Skeletal muscle satellite cell (primary cell): ENCODE data around the gene KMT2B. TPM values are rescaled to one million over a fixed set of nuclear protein-coding genes. Genes with fewer than 3 reads are reported as not detected.
A peak's percentile ranks its signal among the peaks of the same experiment; 100 is the strongest.
"Not testable (repeated sequence)": the region's sequence is repeated elsewhere in the genome, so short reads cannot be mapped to it uniquely, and the experiment has no call there.

Experiments
- H3K27me3 ChIP-seq: 2 replicates; pipeline ENCODE4 v1.7.0; 2013; ENCODE audit warnings: low read length; ENCODE audit not compliant: control insufficient read depth, insufficient read depth
- H3K36me3 ChIP-seq: 2 replicates; pipeline ENCODE4 v1.7.0; 2013; ENCODE audit warnings: mild to moderate bottlenecking, control low read depth, low read length; ENCODE audit not compliant: insufficient read depth
- H3K4me1 ChIP-seq: 2 replicates; pipeline ENCODE4 v1.7.0; 2013; ENCODE audit warnings: low read length; ENCODE audit not compliant: control insufficient read depth, insufficient read depth
- H3K4me2 ChIP-seq: 2 replicates; pipeline ENCODE4 v1.7.0; 2013; ENCODE audit warnings: mild to moderate bottlenecking, low read length
- H3K4me3 ChIP-seq: 2 replicates; pipeline ENCODE4 v1.7.0; 2013; ENCODE audit warnings: low read length
- H3K9ac ChIP-seq: 2 replicates; pipeline ENCODE4 v1.7.0; 2013; ENCODE audit warnings: mild to moderate bottlenecking, low read depth, low read length, moderate library complexity
- H3K9me3 ChIP-seq: replicated peaks from 2 replicates; pipeline ENCODE4 v1.7.0; 2013; ENCODE audit warnings: mild to moderate bottlenecking, control low read depth, low read length
- total RNA-seq: library from RNA; depleted of rRNA; stranded (reverse); fragments of >200 nt; gene quantifications from 2 replicates; pipeline ENCODE4 v1.2.3, GENCODE V29; 2012; rRNA removed

KMT2B gene, protein sequence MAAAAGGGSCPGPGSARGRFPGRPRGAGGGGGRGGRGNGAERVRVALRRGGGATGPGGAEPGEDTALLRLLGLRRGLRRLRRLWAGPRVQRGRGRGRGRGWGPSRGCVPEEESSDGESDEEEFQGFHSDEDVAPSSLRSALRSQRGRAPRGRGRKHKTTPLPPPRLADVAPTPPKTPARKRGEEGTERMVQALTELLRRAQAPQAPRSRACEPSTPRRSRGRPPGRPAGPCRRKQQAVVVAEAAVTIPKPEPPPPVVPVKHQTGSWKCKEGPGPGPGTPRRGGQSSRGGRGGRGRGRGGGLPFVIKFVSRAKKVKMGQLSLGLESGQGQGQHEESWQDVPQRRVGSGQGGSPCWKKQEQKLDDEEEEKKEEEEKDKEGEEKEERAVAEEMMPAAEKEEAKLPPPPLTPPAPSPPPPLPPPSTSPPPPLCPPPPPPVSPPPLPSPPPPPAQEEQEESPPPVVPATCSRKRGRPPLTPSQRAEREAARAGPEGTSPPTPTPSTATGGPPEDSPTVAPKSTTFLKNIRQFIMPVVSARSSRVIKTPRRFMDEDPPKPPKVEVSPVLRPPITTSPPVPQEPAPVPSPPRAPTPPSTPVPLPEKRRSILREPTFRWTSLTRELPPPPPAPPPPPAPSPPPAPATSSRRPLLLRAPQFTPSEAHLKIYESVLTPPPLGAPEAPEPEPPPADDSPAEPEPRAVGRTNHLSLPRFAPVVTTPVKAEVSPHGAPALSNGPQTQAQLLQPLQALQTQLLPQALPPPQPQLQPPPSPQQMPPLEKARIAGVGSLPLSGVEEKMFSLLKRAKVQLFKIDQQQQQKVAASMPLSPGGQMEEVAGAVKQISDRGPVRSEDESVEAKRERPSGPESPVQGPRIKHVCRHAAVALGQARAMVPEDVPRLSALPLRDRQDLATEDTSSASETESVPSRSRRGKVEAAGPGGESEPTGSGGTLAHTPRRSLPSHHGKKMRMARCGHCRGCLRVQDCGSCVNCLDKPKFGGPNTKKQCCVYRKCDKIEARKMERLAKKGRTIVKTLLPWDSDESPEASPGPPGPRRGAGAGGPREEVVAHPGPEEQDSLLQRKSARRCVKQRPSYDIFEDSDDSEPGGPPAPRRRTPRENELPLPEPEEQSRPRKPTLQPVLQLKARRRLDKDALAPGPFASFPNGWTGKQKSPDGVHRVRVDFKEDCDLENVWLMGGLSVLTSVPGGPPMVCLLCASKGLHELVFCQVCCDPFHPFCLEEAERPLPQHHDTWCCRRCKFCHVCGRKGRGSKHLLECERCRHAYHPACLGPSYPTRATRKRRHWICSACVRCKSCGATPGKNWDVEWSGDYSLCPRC (N-terminal part only)
- total RNA-seq: 4.8 and 6.1 TPM in 2 replicates

DNA sequence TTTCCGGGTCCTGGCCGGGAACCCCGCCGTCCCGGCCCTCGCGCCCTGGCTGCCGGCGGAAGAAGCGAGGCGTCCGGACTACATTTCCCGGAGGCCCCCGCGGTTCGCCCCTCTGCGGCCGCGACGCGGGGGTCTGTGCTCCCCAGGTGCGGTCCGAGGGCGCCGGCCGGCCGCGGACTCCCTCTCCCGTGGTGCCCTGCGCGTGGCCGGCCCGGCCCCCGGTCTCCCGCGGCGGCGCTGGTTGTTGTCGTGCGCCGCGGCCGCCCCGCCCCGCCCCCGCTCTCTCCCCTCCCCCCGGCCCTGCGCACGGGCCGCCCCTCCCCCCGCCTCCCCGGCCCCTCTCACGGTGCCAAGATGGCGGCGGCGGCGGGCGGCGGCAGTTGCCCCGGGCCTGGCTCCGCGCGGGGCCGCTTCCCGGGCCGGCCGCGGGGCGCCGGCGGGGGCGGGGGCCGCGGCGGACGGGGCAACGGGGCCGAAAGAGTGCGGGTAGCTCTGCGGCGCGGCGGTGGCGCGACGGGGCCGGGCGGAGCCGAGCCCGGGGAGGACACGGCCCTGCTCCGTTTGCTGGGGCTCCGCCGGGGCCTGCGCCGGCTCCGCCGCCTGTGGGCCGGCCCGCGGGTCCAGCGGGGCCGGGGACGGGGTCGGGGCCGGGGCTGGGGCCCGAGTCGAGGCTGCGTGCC, at the start of gene KMT2B:
Gene KMT2B (plus strand): TSS at position 339 of the 680 bp plus-strand sequence. CDS start 16 bp downstream, at position 355.
- H3K9me3 ChIP-seq: no peaks in the 10 kb centered on the region
- peak within 1 kb of the TSS; percentile 91 for H3K9ac ChIP-seq
- peaks cover 23% of the 10 kb centered on the region for H3K4me1 ChIP-seq
- no peaks in the 10 kb centered on the region for H3K27me3 ChIP-seq
- peak within 1 kb of the TSS; percentile 99 for H3K4me3 ChIP-seq
- peaks cover 23% of the 10 kb centered on the region for H3K36me3 ChIP-seq
- H3K4me2 ChIP-seq: peak within 1 kb of the TSS; percentile 99

DNA sequence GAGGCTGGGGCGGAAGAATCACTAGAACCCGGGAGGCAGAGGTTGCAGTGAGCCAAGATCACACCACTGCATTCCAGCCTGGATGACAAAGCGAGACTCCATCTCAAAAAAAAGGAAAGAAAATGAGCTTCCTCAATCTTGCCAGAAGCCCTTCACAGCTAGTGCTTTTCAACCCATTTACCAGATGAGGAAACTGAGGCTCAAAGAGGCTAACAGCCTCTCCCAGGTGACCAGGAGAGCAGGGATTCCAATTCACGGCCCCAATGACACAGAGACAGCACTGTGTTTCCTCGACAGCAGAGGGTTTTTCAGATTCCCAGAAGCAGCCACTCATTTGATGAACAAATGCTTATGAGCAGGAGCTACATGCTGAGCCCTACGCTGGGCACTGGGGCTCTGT, 48.2 kb upstream of the KMT2B start:
- Histone ChIP-seq H3K9me3 (no peaks in the 10 kb centered on the region), H3K36me3 (no peaks in the 10 kb centered on the region), H3K27me3 (peaks cover 15% of the 10 kb centered on the region), H3K9ac (no peak overlapping the region), H3K4me3 (no peak overlapping the region), H3K4me1 (peaks cover 4% of the 10 kb centered on the region), H3K4me2 (no peak overlapping the region)

DNA sequence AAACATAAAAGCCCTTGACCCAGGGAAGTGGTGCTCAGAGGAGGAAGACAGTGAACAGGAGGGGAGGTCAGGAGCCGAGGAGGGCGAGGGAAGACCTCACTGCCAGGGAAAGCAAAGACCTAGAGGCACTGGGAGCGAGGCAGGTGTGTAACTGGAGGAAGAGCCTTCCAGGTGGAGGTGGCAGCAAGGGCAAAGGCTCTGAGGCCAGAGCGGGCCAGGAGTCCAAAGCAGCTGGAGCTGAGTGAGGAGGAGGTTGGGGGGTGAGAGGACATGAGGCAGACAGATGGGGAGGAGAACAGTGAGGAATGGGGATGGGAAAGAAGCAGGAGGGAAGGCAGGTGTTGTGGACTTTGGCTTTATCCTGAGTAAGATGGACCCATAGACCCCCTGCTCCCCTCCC, 47.8 kb upstream of the KMT2B start:
- Histone ChIP-seq H3K4me3 (no peak overlapping the region), H3K9me3 (no peaks in the 10 kb centered on the region), H3K36me3 (no peaks in the 10 kb centered on the region), H3K27me3 (peaks cover 15% of the 10 kb centered on the region), H3K9ac (no peak overlapping the region), H3K4me2 (no peak overlapping the region), H3K4me1 (peaks cover 4% of the 10 kb centered on the region)

DNA sequence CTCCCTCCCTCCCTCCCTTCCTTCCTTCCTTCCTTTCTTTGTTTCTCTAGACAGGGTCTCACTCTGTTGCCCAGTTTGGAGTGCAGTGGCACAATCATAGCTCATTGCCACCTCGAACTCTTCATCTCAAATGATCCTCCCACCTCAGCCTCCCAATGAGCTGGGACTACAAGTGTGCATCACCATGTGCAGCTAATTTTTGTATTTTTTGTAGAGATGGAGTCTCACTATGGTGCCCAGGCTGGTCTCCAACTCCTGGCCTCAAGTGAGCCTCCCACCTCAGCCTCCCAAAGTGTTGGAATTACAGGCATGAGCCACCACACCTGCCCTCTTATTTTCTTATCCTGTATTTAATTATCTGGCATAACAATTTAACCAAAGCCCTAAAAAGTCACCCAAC, 47.1 kb upstream of the KMT2B start:
- H3K4me3 ChIP-seq: no peak overlapping the region
- no peak overlapping the region for H3K4me2 ChIP-seq
- no peaks in the 10 kb centered on the region for H3K36me3 ChIP-seq
- no peak overlapping the region for H3K9ac ChIP-seq
- no peaks in the 10 kb centered on the region for H3K9me3 ChIP-seq
- peaks cover 4% of the 10 kb centered on the region for H3K4me1 ChIP-seq
- peaks cover 17% of the 10 kb centered on the region for H3K27me3 ChIP-seq

DNA sequence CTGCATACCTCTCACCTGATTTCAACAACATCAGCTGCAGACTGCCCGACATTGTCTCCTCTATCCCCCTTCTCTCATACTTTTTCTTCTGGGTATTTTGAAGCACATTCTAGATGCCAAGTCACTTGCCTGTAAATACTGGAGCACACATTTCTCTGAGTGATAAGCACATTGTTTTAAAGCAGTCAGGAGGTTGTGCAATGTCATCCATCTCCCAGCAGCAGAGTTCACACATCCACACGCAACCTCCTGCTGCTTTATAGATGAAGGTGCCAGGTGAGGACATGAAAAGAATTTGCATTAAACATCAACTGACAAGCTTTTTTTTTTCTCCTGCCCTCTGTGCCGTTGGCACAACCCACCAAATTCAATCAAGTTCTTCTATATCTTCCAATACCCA, 46.0 kb upstream of the KMT2B start:
- Histone ChIP-seq H3K4me2 (no peak overlapping the region), H3K27me3 (peaks cover 20% of the 10 kb centered on the region), H3K9ac (no peak overlapping the region), H3K4me1 (peaks cover 4% of the 10 kb centered on the region), H3K4me3 (no peak overlapping the region), H3K36me3 (no peaks in the 10 kb centered on the region), H3K9me3 (no peaks in the 10 kb centered on the region)

DNA sequence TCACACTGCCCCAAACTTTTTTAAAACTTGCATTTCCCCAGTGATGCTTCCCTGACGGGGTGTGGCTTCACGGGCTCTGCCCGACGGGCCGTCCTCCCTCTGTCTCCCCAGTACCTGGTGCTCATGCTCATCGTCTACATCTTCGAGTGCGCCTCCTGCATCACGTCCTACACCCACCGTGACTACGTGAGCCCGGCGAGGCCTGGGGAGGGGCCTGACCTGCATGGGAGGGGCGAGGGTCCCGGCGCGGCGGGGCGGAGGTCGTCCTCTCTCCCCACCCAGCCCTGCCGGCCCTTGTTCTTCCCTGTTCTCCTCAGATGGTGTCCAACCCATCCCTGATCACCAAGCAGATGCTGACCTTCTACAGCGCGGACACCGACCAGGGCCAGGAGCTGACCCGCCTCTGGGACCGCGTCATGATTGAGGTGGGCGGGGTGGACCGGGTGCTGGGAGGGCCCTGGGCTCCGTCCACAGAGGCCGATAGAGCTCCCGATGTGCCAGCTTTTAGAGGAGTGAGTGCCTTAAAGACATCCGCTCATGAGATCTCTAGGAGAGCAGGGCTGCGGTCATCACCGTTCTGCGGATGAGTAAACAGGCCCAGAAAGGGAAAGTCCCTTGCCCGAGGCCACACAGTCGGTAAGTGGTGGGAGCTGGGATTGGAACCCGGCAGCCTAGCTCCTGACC, 44.5 kb upstream of the KMT2B start:
- Histone ChIP-seq H3K4me1 (peaks cover 4% of the 10 kb centered on the region), H3K9me3 (no peaks in the 10 kb centered on the region), H3K36me3 (no peaks in the 10 kb centered on the region), H3K27me3 (peaks cover 18% of the 10 kb centered on the region), H3K4me3 (peak overlapping the region; percentile 65), H3K9ac (no peak overlapping the region), H3K4me2 (peak overlapping the region; percentile 78)

DNA sequence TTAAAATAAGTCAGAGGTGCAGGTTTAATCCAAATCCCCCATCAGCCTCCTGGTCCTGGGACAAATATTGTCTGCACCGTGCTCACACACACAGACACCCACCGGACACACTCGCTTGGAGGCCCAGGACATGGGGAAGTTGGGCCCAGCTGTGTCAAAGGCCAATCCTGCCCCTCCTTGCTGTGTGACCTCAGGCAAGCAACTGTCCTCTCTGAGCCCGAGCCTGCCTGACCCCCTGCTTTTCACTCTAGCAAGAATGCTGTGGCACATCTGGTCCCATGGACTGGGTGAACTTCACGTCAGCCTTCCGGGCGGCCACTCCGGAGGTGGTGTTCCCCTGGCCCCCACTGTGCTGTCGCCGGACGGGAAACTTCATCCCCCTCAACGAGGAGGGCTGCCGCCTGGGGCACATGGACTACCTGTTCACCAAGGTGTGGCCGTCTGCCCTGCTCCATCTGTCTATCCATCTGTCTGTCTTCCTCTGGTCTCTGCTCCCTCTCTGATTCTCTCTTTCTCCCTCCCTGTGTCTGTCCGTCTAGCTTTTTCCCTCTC, 42.1 kb upstream of the KMT2B start:
- no peak overlapping the region for H3K4me2 ChIP-seq
- H3K4me3 ChIP-seq: no peak overlapping the region
- H3K9ac ChIP-seq: no peak overlapping the region
- no peaks in the 10 kb centered on the region for H3K9me3 ChIP-seq
- H3K36me3 ChIP-seq: no peaks in the 10 kb centered on the region
- H3K27me3 ChIP-seq: peaks cover 11% of the 10 kb centered on the region
- H3K4me1 ChIP-seq: peaks cover 4% of the 10 kb centered on the region

DNA sequence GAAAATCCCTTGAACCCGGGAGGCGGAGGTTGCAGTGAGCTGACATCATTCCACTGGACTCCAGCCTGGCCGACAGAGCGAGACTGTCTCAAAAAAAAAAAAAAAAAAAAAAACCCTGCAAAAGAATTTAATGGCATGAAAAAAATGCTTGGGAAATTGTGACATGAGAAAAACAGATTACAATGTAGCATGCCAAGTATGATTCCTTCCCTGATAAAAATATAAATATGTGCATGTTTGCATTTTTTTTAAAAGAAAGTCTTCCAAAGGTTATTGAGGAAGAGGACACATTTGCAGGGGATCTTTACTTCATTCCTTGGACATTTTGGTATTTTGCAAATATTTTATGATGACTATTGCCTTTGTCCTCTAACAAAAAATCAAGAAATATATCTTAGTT, 28.0 kb upstream of the KMT2B start:
- no peak overlapping the region for H3K4me2 ChIP-seq
- H3K4me1 ChIP-seq: no peaks in the 10 kb centered on the region
- H3K4me3 ChIP-seq: no peak overlapping the region
- no peak overlapping the region for H3K9ac ChIP-seq
- H3K9me3 ChIP-seq: no peaks in the 10 kb centered on the region
- H3K27me3 ChIP-seq: no peaks in the 10 kb centered on the region
- no peaks in the 10 kb centered on the region for H3K36me3 ChIP-seq

DNA sequence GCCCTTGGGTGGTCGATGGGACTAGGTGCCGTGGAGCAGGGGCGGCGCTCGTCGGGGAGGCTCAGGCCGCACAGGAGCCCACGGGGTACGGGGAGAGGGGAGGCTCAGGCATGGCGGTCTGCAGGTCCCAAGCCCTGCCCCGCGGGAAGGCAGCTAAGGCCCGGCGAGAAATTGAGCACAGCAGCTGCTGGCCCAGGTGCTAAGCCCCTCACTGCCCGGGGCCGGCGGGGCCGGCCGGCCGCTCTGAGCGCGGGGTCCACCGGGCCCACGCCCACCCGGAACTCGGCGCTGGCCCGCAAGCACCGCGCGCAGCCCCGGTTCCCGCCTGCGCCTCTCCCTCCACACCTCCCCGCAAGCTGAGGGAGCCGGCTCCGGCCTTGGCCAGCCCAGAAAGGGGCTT, 26.7 kb upstream of the KMT2B start:
- not testable (repeated sequence) for H3K4me3 ChIP-seq, H3K36me3 ChIP-seq, H3K4me2 ChIP-seq, H3K27me3 ChIP-seq, H3K9ac ChIP-seq, H3K4me1 ChIP-seq, H3K9me3 ChIP-seq

DNA sequence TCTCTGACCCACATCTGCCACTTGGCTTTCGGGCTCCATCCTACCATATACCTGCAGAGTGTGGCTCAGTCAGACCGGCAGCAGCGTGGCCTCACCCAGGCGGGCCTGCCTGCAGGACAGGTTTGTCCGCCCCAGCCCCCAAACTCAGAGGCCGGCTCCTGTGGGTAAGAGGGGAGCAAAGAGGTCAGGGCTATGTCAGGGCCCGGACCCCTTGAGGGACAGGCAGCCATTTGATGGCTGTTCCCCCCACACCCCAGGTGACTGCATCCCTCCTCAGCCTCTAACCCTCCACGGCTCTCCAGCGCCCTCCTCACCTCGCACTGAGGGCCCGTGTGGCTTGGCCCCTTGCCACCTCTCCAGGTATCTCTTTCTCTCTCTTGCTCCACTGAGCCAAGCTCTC, 25.8 kb upstream of the KMT2B start:
- H3K4me3 ChIP-seq: no peak overlapping the region
- H3K27me3 ChIP-seq: peaks cover 2% of the 10 kb centered on the region
- no peaks in the 10 kb centered on the region for H3K9me3 ChIP-seq
- no peaks in the 10 kb centered on the region for H3K36me3 ChIP-seq
- H3K4me1 ChIP-seq: no peaks in the 10 kb centered on the region
- H3K4me2 ChIP-seq: no peak overlapping the region
- no peak overlapping the region for H3K9ac ChIP-seq
